HEK293 (cell line): ENCODE data around the gene EEF1A2.

Experiments
- CTCF ChIA-PET: fragments of 350-600 bp; formaldehyde crosslinking; extraction: SDS; loops from one replicate; lab custom pipeline; 2021; ENCODE audit warnings: antibody characterized with exemption; lab: Yijun Ruan, JAX
- POLR2A ChIA-PET: fragments of 300-600 bp; formaldehyde crosslinking; extraction: SDS; loops from one replicate; lab custom pipeline; 2020; ENCODE audit warnings: antibody characterized with exemption, inconsistent platforms; lab: Yijun Ruan, JAX
- H3K27ac ChIP-seq: fragments of 200-500 bp; sonication (Bioruptor generic); 2 replicates; pipeline ENCODE4 v1.5.1; 2014; ENCODE audit warnings: low read depth, low read length, control low read depth, inconsistent platforms; ENCODE audit errors: extremely low read depth
- H3K36me3 ChIP-seq, 2 experiments: fragments of 200-500 bp in 1 of 2; sonication (Bioruptor generic) in 1 of 2; 1 replicate in 1 of 2; 2 replicates in 1 of 2; pipeline ENCODE4 v1.5.1; 2014 to 2017; ENCODE audit warnings: inconsistent platforms in 2 of 2, low read length in 2 of 2; ENCODE audit not compliant: control insufficient read depth in 2 of 2, insufficient read depth in 1 of 2
- H3K4me1 ChIP-seq: fragments of 200-500 bp; sonication (Bioruptor generic); 2 replicates; pipeline ENCODE4 v1.5.1; 2014; ENCODE audit warnings: mild to moderate bottlenecking, low read length, inconsistent platforms; ENCODE audit not compliant: control insufficient read depth, insufficient read depth
- H3K4me3 ChIP-seq: 2 replicates; pipeline ENCODE4 v1.5.1; 2011; ENCODE audit warnings: low read depth, mild to moderate bottlenecking, control low read depth, low read length, moderate library complexity
- H3K9me3 ChIP-seq: fragments of 200-500 bp; sonication (Bioruptor generic); 2 replicates; pipeline ENCODE4 v1.5.1; 2014; ENCODE audit warnings: low read depth, low read length, inconsistent platforms; ENCODE audit not compliant: control insufficient read depth, insufficient read depth
- BCL11A ChIP-seq: fragments of 450-650 bp; formaldehyde crosslinking; IDR thresholded peaks from 2 replicates; pipeline ENCODE4 v1.5.1; 2016; ENCODE audit warnings: low read depth, missing biosample characterization, missing genetic modification characterization
- SCRT2 ChIP-seq: fragments of 450-650 bp; formaldehyde crosslinking; IDR thresholded peaks from 2 replicates; pipeline ENCODE4 v1.5.1; 2016; ENCODE audit warnings: missing biosample characterization, missing genetic modification characterization
- SP3 ChIP-seq: fragments of 450-650 bp; formaldehyde crosslinking; IDR thresholded peaks from 2 replicates; pipeline ENCODE4 v1.5.1; 2016; ENCODE audit warnings: missing biosample characterization, missing genetic modification characterization
- ZBTB17 ChIP-seq: fragments of 450-650 bp; formaldehyde crosslinking; IDR thresholded peaks from 2 replicates; pipeline ENCODE4 v1.5.1; 2016; ENCODE audit warnings: missing biosample characterization, missing genetic modification characterization
- ZBTB20 ChIP-seq: fragments of 450-650 bp; formaldehyde crosslinking; IDR thresholded peaks from 2 replicates; pipeline ENCODE4 v1.5.1; 2016; ENCODE audit warnings: missing biosample characterization, missing genetic modification characterization
- ZBTB21 ChIP-seq: fragments of 450-650 bp; formaldehyde crosslinking; IDR thresholded peaks from 2 replicates; pipeline ENCODE4 v1.5.1; 2017; ENCODE audit warnings: missing biosample characterization, missing genetic modification characterization
- ZBTB7A ChIP-seq: fragments of 450-650 bp; formaldehyde crosslinking; IDR thresholded peaks from 2 replicates; pipeline ENCODE4 v1.5.1; 2016; ENCODE audit warnings: low read depth, missing biosample characterization, missing genetic modification characterization
- ZNF157 ChIP-seq: fragments of 450-650 bp; formaldehyde crosslinking; IDR thresholded peaks from 2 replicates; pipeline ENCODE4 v1.5.1; 2016; ENCODE audit warnings: missing biosample characterization, missing genetic modification characterization
- ZNF2 ChIP-seq: fragments of 450-650 bp; formaldehyde crosslinking; IDR thresholded peaks from 2 replicates; pipeline ENCODE4 v1.5.1; 2016; ENCODE audit warnings: missing biosample characterization, missing genetic modification characterization
- ZNF239 ChIP-seq: fragments of 450-650 bp; formaldehyde crosslinking; IDR thresholded peaks from 2 replicates; pipeline ENCODE4 v1.5.1; 2016; ENCODE audit warnings: missing biosample characterization, missing genetic modification characterization
- ZNF404 ChIP-seq: fragments of 450-650 bp; formaldehyde crosslinking; IDR thresholded peaks from 2 replicates; pipeline ENCODE4 v1.5.1; 2017; ENCODE audit warnings: missing biosample characterization, missing genetic modification characterization
- ZNF426 ChIP-seq: fragments of 450-650 bp; formaldehyde crosslinking; IDR thresholded peaks from 2 replicates; pipeline ENCODE4 v1.5.1; 2017; ENCODE audit warnings: missing biosample characterization, missing genetic modification characterization, mild to moderate bottlenecking, inconsistent platforms, moderate library complexity
- ZNF571 ChIP-seq: fragments of 450-650 bp; formaldehyde crosslinking; IDR thresholded peaks from 2 replicates; pipeline ENCODE4 v1.5.0; 2017; ENCODE audit warnings: missing biosample characterization, missing genetic modification characterization
- ZNF677 ChIP-seq: fragments of 450-650 bp; IDR thresholded peaks from 2 replicates; pipeline ENCODE4 v1.5.0; 2018; ENCODE audit warnings: missing biosample characterization, mild to moderate bottlenecking, missing genetic modification characterization, moderate library complexity
- ZNF707 ChIP-seq: fragments of 450-650 bp; formaldehyde crosslinking; IDR thresholded peaks from 2 replicates; pipeline ENCODE4 v1.5.1; 2016; ENCODE audit warnings: missing biosample characterization, missing genetic modification characterization
- ZNF776 ChIP-seq: fragments of 450-650 bp; formaldehyde crosslinking; IDR thresholded peaks from 2 replicates; pipeline ENCODE4 v1.5.0; 2017; ENCODE audit warnings: missing biosample characterization, missing genetic modification characterization, borderline replicate concordance
- TF ChIP-seq, protein P1 (sequence below): fragments of 450-650 bp; formaldehyde crosslinking; IDR thresholded peaks from 2 replicates; pipeline ENCODE4 v1.5.1; 2016; ENCODE audit warnings: missing biosample characterization, missing genetic modification characterization
- TF ChIP-seq, protein P2 (sequence below): fragments of 450-650 bp; formaldehyde crosslinking; IDR thresholded peaks from 2 replicates; pipeline ENCODE4 v1.5.1; 2016; ENCODE audit warnings: missing biosample characterization, missing genetic modification characterization
- TF ChIP-seq, protein P3 (sequence below): fragments of 450-650 bp; formaldehyde crosslinking; IDR thresholded peaks from 2 replicates; pipeline ENCODE4 v1.5.1; 2016; ENCODE audit warnings: missing biosample characterization, missing genetic modification characterization
- TF ChIP-seq, protein P4 (sequence below): fragments of 450-650 bp; formaldehyde crosslinking; IDR thresholded peaks from 2 replicates; pipeline ENCODE4 v1.5.1; 2017; ENCODE audit warnings: missing biosample characterization, missing genetic modification characterization
- TF ChIP-seq, protein P5 (sequence below): fragments of 450-650 bp; formaldehyde crosslinking; IDR thresholded peaks from 2 replicates; pipeline ENCODE4 v1.5.1; 2016; ENCODE audit warnings: missing biosample characterization, missing genetic modification characterization

The EEF1A2 gene

DNA sequence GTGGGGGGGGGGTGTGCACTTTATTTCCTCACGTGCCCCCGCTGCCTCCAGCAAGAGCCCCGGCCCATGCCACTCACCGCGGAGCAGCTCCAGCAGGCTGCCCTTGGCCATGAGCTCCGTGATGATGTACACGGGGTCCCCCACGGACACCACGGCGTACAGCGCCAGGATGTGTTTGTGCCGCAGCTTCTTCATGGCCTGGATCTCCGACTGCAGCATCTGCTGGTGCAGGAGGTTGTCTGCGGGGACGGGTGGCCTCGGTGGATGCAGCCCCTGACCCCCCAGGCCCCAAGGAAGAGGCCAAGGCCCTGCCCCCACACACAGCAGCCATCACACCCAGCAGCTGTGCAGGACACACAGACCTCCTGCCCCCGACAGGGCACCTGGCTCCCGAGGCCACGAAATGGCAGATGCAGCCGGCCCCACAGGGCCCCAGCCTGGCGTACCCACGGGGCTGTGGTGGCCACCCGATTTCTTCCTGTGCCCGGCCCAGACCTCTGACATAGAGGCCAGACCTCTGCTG is 33.6 kb upstream of the EEF1A2 start:
- POLR2A ChIA-PET: no interaction called here
- no peaks in the 10 kb centered on the region for H3K36me3 ChIP-seq
- no peak overlapping the region for H3K27ac ChIP-seq
- TF ChIP-seq, protein P1, sequence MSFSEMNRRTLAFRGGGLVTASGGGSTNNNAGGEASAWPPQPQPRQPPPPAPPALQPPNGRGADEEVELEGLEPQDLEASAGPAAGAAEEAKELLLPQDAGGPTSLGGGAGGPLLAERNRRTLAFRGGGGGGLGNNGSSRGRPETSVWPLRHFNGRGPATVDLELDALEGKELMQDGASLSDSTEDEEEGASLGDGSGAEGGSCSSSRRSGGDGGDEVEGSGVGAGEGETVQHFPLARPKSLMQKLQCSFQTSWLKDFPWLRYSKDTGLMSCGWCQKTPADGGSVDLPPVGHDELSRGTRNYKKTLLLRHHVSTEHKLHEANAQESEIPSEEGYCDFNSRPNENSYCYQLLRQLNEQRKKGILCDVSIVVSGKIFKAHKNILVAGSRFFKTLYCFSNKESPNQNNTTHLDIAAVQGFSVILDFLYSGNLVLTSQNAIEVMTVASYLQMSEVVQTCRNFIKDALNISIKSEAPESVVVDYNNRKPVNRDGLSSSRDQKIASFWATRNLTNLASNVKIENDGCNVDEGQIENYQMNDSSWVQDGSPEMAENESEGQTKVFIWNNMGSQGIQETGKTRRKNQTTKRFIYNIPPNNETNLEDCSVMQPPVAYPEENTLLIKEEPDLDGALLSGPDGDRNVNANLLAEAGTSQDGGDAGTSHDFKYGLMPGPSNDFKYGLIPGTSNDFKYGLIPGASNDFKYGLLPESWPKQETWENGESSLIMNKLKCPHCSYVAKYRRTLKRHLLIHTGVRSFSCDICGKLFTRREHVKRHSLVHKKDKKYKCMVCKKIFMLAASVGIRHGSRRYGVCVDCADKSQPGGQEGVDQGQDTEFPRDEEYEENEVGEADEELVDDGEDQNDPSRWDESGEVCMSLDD (tag by site-specific recombination): 0 out of 2 replicates have a peak, but pooled peaks have one; percentile 3
- TF ChIP-seq ZNF776: no peak
- TF ChIP-seq ZBTB17 (tag by site-specific recombination): 0 out of 2 replicates have a peak, but pooled peaks have one; percentile 3
- H3K4me1 ChIP-seq: no peaks in the 10 kb centered on the region
- CTCF ChIA-PET: interaction anchor here (0.7 kb wide), 1 partner anchor 588 kb away, joined by 3 read pairs; no protein-coding TSS in a partner anchor
- H3K9me3 ChIP-seq: no peaks in the 10 kb centered on the region
- no peak overlapping the region for H3K4me3 ChIP-seq

DNA sequence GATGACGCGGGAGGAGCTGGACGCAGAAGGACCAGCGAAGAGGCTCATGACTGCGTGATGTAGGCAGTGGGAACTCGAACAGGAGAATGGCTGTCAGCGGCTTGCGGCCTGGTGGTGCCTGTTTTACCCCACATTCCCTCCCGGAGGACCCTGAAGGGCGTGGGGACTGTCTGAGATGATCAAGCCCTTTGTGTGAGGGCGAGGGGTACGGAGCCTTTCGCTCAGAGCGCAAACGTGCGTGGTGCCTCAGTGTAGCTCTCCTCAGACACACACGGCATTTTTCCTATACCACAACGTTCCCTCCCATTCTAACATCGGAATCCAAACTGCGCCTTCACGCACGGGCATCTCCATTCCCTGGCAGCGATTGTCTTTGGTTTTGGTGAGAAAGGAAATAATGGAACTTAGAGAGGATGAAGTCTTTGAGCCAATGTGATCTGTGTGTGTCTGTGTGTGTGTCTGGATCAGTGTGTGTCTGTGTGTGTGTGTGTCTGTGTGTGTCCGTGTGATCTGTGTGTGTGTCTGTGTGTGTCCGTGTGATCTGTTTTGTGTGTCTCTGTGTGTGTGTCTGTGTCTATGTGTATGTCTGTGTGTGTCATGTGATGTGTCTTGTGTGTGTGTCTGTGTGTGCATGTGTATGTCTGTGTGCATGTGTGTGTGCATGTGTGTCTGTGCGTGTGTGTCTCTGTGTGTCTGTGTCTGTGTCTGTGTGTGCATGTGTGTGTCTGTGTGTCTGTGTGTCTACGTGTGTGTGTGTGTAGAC is 33.0 kb upstream of the EEF1A2 start:
- CTCF ChIA-PET: interaction anchor here (0.7 kb wide), 1 partner anchor 589 kb away, joined by 3 read pairs; no protein-coding TSS in a partner anchor
- POLR2A ChIA-PET: interaction anchor here (0.7 kb wide), 1 partner anchor 126 kb away, joined by 3 read pairs; the partner anchor contains the start of gene RTEL1
- no peaks in the 10 kb centered on the region for H3K9me3 ChIP-seq
- no peaks in the 10 kb centered on the region for H3K4me1 ChIP-seq
- H3K27ac ChIP-seq: no peak overlapping the region
- H3K4me3 ChIP-seq: no peak overlapping the region
- no peaks in the 10 kb centered on the region for H3K36me3 ChIP-seq
- TF ChIP-seq ZBTB21 (tag by site-specific recombination): no peak
- TF ChIP-seq ZNF426 (tag by site-specific recombination): no peak
- TF ChIP-seq, protein P2, sequence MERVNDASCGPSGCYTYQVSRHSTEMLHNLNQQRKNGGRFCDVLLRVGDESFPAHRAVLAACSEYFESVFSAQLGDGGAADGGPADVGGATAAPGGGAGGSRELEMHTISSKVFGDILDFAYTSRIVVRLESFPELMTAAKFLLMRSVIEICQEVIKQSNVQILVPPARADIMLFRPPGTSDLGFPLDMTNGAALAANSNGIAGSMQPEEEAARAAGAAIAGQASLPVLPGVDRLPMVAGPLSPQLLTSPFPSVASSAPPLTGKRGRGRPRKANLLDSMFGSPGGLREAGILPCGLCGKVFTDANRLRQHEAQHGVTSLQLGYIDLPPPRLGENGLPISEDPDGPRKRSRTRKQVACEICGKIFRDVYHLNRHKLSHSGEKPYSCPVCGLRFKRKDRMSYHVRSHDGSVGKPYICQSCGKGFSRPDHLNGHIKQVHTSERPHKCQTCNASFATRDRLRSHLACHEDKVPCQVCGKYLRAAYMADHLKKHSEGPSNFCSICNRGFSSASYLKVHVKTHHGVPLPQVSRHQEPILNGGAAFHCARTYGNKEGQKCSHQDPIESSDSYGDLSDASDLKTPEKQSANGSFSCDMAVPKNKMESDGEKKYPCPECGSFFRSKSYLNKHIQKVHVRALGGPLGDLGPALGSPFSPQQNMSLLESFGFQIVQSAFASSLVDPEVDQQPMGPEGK: peak; percentile 53; the same call in 1 of the 2 replicates
- peak; percentile 82 for TF ChIP-seq ZNF239 (tag by site-specific recombination)
- no peak for TF ChIP-seq ZBTB20
- TF ChIP-seq, protein P3, sequence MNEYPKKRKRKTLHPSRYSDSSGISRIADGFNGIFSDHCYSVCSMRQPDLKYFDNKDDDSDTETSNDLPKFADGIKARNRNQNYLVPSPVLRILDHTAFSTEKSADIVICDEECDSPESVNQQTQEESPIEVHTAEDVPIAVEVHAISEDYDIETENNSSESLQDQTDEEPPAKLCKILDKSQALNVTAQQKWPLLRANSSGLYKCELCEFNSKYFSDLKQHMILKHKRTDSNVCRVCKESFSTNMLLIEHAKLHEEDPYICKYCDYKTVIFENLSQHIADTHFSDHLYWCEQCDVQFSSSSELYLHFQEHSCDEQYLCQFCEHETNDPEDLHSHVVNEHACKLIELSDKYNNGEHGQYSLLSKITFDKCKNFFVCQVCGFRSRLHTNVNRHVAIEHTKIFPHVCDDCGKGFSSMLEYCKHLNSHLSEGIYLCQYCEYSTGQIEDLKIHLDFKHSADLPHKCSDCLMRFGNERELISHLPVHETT: peak; percentile 79
- no peak for TF ChIP-seq ZNF404
- TF ChIP-seq ZBTB7A (tag by site-specific recombination): peak; percentile 94; the same call in 1 of the 2 replicates
- no peak for TF ChIP-seq SCRT2
- TF ChIP-seq BCL11A (tag by site-specific recombination): peak; percentile 53; the same call in 1 of the 2 replicates
- no peak for TF ChIP-seq ZNF157 (tag by site-specific recombination)
- TF ChIP-seq, protein P4, sequence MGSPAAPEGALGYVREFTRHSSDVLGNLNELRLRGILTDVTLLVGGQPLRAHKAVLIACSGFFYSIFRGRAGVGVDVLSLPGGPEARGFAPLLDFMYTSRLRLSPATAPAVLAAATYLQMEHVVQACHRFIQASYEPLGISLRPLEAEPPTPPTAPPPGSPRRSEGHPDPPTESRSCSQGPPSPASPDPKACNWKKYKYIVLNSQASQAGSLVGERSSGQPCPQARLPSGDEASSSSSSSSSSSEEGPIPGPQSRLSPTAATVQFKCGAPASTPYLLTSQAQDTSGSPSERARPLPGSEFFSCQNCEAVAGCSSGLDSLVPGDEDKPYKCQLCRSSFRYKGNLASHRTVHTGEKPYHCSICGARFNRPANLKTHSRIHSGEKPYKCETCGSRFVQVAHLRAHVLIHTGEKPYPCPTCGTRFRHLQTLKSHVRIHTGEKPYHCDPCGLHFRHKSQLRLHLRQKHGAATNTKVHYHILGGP (tag by site-specific recombination): no peak
- TF ChIP-seq ZNF707 (tag by site-specific recombination): peak; percentile 52; the same call in 1 of the 2 replicates
- no peak for TF ChIP-seq SP3 (tag by site-specific recombination)
- TF ChIP-seq ZNF571 (tag by site-specific recombination): no peak
- no peak for TF ChIP-seq ZNF677 (tag by site-specific recombination)
- TF ChIP-seq, protein P5, sequence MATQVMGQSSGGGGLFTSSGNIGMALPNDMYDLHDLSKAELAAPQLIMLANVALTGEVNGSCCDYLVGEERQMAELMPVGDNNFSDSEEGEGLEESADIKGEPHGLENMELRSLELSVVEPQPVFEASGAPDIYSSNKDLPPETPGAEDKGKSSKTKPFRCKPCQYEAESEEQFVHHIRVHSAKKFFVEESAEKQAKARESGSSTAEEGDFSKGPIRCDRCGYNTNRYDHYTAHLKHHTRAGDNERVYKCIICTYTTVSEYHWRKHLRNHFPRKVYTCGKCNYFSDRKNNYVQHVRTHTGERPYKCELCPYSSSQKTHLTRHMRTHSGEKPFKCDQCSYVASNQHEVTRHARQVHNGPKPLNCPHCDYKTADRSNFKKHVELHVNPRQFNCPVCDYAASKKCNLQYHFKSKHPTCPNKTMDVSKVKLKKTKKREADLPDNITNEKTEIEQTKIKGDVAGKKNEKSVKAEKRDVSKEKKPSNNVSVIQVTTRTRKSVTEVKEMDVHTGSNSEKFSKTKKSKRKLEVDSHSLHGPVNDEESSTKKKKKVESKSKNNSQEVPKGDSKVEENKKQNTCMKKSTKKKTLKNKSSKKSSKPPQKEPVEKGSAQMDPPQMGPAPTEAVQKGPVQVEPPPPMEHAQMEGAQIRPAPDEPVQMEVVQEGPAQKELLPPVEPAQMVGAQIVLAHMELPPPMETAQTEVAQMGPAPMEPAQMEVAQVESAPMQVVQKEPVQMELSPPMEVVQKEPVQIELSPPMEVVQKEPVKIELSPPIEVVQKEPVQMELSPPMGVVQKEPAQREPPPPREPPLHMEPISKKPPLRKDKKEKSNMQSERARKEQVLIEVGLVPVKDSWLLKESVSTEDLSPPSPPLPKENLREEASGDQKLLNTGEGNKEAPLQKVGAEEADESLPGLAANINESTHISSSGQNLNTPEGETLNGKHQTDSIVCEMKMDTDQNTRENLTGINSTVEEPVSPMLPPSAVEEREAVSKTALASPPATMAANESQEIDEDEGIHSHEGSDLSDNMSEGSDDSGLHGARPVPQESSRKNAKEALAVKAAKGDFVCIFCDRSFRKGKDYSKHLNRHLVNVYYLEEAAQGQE (tag by site-specific recombination): no peak
- peak; percentile 77 for TF ChIP-seq ZNF2
